ENCODE data around the gene CSAG1. TPM values are rescaled to one million over a fixed set of nuclear protein-coding genes. Genes with fewer than 3 reads are reported as not detected.
"Not testable (repeated sequence)": the region's sequence is repeated elsewhere in the genome, so short reads cannot be mapped to it uniquely, and the experiment has no call there.

The CSAG1 gene
- total RNA-seq, 1 experiment from 2014 or later: not detected

- BruUV-seq (replicated peaks): no TSS peak
- no peak overlapping the region for H3K4me3 Mint-ChIP-seq (ENCODE audit: unreplicated experiment)
- H3K27me3 Mint-ChIP-seq (ENCODE audit: insufficient read depth, unreplicated experiment): no peaks in the 10 kb centered on the region
- no peaks in the 10 kb centered on the region for H3K36me3 Mint-ChIP-seq (ENCODE audit: insufficient read depth, unreplicated experiment)
- no peaks in the 10 kb centered on the region for H3K4me1 Mint-ChIP-seq (ENCODE audit: insufficient read depth, unreplicated experiment)
- CTCF ChIA-PET: no interaction called here
- POLR2A ChIA-PET: interaction anchor here (0.6 kb wide), 1 partner anchor 91 kb away, joined by 3 read pairs; no protein-coding TSS in a partner anchor
- DNase-seq (ENCODE audit: unreplicated experiment): no peak
- no peaks in the 10 kb centered on the region for H3K9me3 Mint-ChIP-seq (ENCODE audit: unreplicated experiment)
- H3K27ac Mint-ChIP-seq (ENCODE audit: low read depth, unreplicated experiment): no peak overlapping the region
- TF ChIP-seq CTCF (IDR thresholded peaks at IDR 0.05; ENCODE audit: unreplicated experiment): no peak
- intact Hi-C loops (cut with micrococcal nuclease): no loop called here
Measured at GRCh38 chrX:152738560-152738959, 5.0 kb upstream of the CSAG1 start.

- intact Hi-C loops (cut with micrococcal nuclease); H3K27me3 Mint-ChIP-seq (ENCODE audit: insufficient read depth, unreplicated experiment); BruUV-seq (replicated peaks); H3K27ac Mint-ChIP-seq (ENCODE audit: low read depth, unreplicated experiment); H3K4me3 Mint-ChIP-seq (ENCODE audit: unreplicated experiment); DNase-seq (ENCODE audit: unreplicated experiment); H3K36me3 Mint-ChIP-seq (ENCODE audit: insufficient read depth, unreplicated experiment); H3K4me1 Mint-ChIP-seq (ENCODE audit: insufficient read depth, unreplicated experiment); POLR2A ChIA-PET; H3K9me3 Mint-ChIP-seq (ENCODE audit: unreplicated experiment): not testable (repeated sequence)
- CTCF ChIA-PET: interaction anchor here (1.2 kb wide), 1 partner anchor 189 kb away, joined by 3 read pairs; no protein-coding TSS in a partner anchor
Measured at GRCh38 chrX:152736528-152736927, 3.0 kb upstream of the CSAG1 start.

- ChIA-PET CTCF (interaction anchor here (0.7 to 1.2 kb wide), 2 partner anchors 8 to 190 kb away, joined by 3 to 4 read pairs; no protein-coding TSS in a partner anchor), POLR2A (no interaction called here)
- intact Hi-C loops (cut with micrococcal nuclease): no loop called here
- no peak overlapping the region for H3K27ac Mint-ChIP-seq (ENCODE audit: low read depth, unreplicated experiment)
- no peaks in the 10 kb centered on the region for H3K36me3 Mint-ChIP-seq (ENCODE audit: insufficient read depth, unreplicated experiment)
- BruUV-seq (replicated peaks): no TSS peak
- no peak for DNase-seq (ENCODE audit: unreplicated experiment)
- H3K4me1 Mint-ChIP-seq (ENCODE audit: insufficient read depth, unreplicated experiment): no peaks in the 10 kb centered on the region
- no peak overlapping the region for H3K4me3 Mint-ChIP-seq (ENCODE audit: unreplicated experiment)
- no peak for TF ChIP-seq CTCF (IDR thresholded peaks at IDR 0.05; ENCODE audit: unreplicated experiment)
- no peaks in the 10 kb centered on the region for H3K9me3 Mint-ChIP-seq (ENCODE audit: unreplicated experiment)
- no peaks in the 10 kb centered on the region for H3K27me3 Mint-ChIP-seq (ENCODE audit: insufficient read depth, unreplicated experiment)
Measured at GRCh38 chrX:152735860-152736511, 2.5 kb upstream of the CSAG1 start.

- intact Hi-C loops (cut with micrococcal nuclease): no loop called here
- no peaks in the 10 kb centered on the region for H3K36me3 Mint-ChIP-seq (ENCODE audit: insufficient read depth, unreplicated experiment)
Measured at GRCh38 chrX:152735101-152735500, 1.6 kb upstream of the CSAG1 start.

GRCh38 chrX:152734143-152734858, 780 bp upstream of the CSAG1 start:
- DNase-seq (ENCODE audit: unreplicated experiment); intact Hi-C loops (cut with micrococcal nuclease); CTCF ChIA-PET; H3K27ac Mint-ChIP-seq (ENCODE audit: low read depth, unreplicated experiment); H3K27me3 Mint-ChIP-seq (ENCODE audit: insufficient read depth, unreplicated experiment); H3K9me3 Mint-ChIP-seq (ENCODE audit: unreplicated experiment); H3K4me3 Mint-ChIP-seq (ENCODE audit: unreplicated experiment); H3K4me1 Mint-ChIP-seq (ENCODE audit: insufficient read depth, unreplicated experiment); BruUV-seq (replicated peaks); POLR2A ChIA-PET; H3K36me3 Mint-ChIP-seq (ENCODE audit: insufficient read depth, unreplicated experiment): not testable (repeated sequence)

More at GRCh38 chrX:152735101-152735500, 1.6 kb upstream of the CSAG1 start:
- BruUV-seq (replicated peaks): no TSS peak
- ChIA-PET CTCF (no interaction called here), POLR2A (no interaction called here)
- DNase-seq (ENCODE audit: unreplicated experiment): no peak
- Mint-ChIP-seq H3K27me3 (ENCODE audit: insufficient read depth, unreplicated experiment) (no peaks in the 10 kb centered on the region), H3K4me1 (ENCODE audit: insufficient read depth, unreplicated experiment) (no peaks in the 10 kb centered on the region), H3K9me3 (ENCODE audit: unreplicated experiment) (no peaks in the 10 kb centered on the region), H3K27ac (ENCODE audit: low read depth, unreplicated experiment) (no peak overlapping the region), H3K4me3 (ENCODE audit: unreplicated experiment) (no peak overlapping the region)
- TF ChIP-seq CTCF (IDR thresholded peaks at IDR 0.05; ENCODE audit: unreplicated experiment): no peak
